MCF 10A (cell line): ENCODE data around the gene PTEN. TPM values are rescaled to one million over a fixed set of nuclear protein-coding genes. Genes with fewer than 3 reads are reported as not detected.
"Not testable (repeated sequence)": the region's sequence is repeated elsewhere in the genome, so short reads cannot be mapped to it uniquely, and the experiment has no call there.

Source experiments
- BruUV-seq: library from RNA; stranded (reverse); fragments of 400-500 nt; replicated peaks from 2 replicates; lab custom pipeline; 2021; lab: Mats Ljungman, UMichigan
- CTCF ChIA-PET: fragments of 300-600 bp; sonication (Branson Sonifier 250); formaldehyde crosslinking; extraction: SDS; loops from one replicate; lab custom pipeline; 2021; ENCODE audit warnings: antibody characterized with exemption, inconsistent platforms; lab: Yijun Ruan, JAX
- POLR2A ChIA-PET: fragments of 300-600, 350-650 bp; sonication (Branson Sonifier 250); formaldehyde crosslinking; extraction: SDS; loops from one replicate; lab custom pipeline; 2020; ENCODE audit warnings: antibody characterized with exemption, inconsistent platforms; lab: Yijun Ruan, JAX
- DNase-seq: peaks from one replicate; pipeline ENCODE4 v3.0.0-alpha.2; 2018; ENCODE audit not compliant: unreplicated experiment
- H3K27ac Mint-ChIP-seq: one replicate; pipeline ENCODE4 v1.8.0; 2022; ENCODE audit warnings: mild to moderate bottlenecking, low read depth, mixed read lengths; ENCODE audit not compliant: unreplicated experiment
- H3K27me3 Mint-ChIP-seq: one replicate; pipeline ENCODE4 v1.8.0; 2022; ENCODE audit warnings: mixed read lengths; ENCODE audit not compliant: insufficient read depth, unreplicated experiment
- H3K36me3 Mint-ChIP-seq: one replicate; pipeline ENCODE4 v1.8.0; 2022; ENCODE audit warnings: mild to moderate bottlenecking, moderate library complexity, mixed read lengths; ENCODE audit not compliant: insufficient read depth, unreplicated experiment
- H3K4me1 Mint-ChIP-seq: one replicate; pipeline ENCODE4 v1.8.0; 2022; ENCODE audit warnings: mixed read lengths; ENCODE audit not compliant: insufficient read depth, unreplicated experiment
- H3K4me3 Mint-ChIP-seq: one replicate; pipeline ENCODE4 v1.8.0; 2022; ENCODE audit warnings: mild to moderate bottlenecking, moderate library complexity, mixed read lengths; ENCODE audit not compliant: unreplicated experiment
- H3K9me3 Mint-ChIP-seq: one replicate; pipeline ENCODE4 v1.8.0; 2022; ENCODE audit warnings: mixed read lengths; ENCODE audit not compliant: unreplicated experiment
- intact Hi-C: fragments of 100-400 bp; cut with micrococcal nuclease; formaldehyde crosslinking; loops from 2 replicates; pipeline ENCODE4 v1.14.1; 2022
- total RNA-seq: library from RNA; stranded (reverse); gene quantifications from 2 replicates; pipeline ENCODE4 v1.2.3, GENCODE V29; 2022
- TF ChIP-seq, protein P1 (sequence below): fragments of 200-600 bp; IDR thresholded peaks from one replicate; pipeline ENCODE4 v1.8.0; 2022; ENCODE audit warnings: antibody characterized with exemption, mild to moderate bottlenecking; ENCODE audit not compliant: unreplicated experiment

PTEN gene
- total RNA-seq, 1 experiment from 2014 or later = 64.1 TPM

DNA sequence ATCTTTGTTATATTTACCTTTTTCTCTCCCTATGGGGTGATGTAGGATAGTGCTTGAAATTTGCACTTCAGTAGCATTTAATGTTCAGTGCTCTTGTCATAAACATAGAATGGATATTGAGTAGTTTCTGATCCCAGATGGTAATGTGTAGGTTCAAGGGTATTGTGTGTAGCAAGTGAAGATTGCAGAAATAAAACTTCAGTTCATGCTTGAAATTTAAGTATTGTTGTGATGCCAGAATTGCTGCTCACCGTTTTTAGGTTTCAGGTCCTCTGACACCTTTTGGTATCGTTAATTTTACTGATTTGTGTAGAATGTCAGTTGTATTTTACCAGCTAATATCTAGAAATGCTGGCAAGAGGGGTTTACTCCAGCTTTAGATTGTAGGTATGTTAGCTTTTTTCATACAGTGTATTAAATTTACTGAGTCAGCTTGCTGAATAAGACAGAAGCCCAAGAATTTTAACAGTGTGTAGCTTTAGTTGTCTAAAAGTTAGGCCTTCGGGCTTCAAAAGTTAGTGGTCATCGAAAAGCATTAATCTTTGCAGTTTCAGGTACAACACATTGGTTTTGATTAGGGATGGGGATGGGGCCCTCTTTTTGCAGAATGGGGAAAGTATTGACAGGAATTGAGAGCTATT, 1.9 kb downstream of the PTEN start:
- peak overlapping the region; percentile 87 for H3K4me3 Mint-ChIP-seq
- peaks cover 7% of the 10 kb centered on the region for H3K36me3 Mint-ChIP-seq
- DNase-seq = peak; percentile 38
- H3K9me3 Mint-ChIP-seq = no peaks in the 10 kb centered on the region
- no peaks in the 10 kb centered on the region for H3K27me3 Mint-ChIP-seq
- BruUV-seq = no TSS peak
- intact Hi-C loops = no loop called here
- H3K4me1 Mint-ChIP-seq = peaks cover 20% of the 10 kb centered on the region
- H3K27ac Mint-ChIP-seq = peak overlapping the region; percentile 75
- TF ChIP-seq, protein P1, sequence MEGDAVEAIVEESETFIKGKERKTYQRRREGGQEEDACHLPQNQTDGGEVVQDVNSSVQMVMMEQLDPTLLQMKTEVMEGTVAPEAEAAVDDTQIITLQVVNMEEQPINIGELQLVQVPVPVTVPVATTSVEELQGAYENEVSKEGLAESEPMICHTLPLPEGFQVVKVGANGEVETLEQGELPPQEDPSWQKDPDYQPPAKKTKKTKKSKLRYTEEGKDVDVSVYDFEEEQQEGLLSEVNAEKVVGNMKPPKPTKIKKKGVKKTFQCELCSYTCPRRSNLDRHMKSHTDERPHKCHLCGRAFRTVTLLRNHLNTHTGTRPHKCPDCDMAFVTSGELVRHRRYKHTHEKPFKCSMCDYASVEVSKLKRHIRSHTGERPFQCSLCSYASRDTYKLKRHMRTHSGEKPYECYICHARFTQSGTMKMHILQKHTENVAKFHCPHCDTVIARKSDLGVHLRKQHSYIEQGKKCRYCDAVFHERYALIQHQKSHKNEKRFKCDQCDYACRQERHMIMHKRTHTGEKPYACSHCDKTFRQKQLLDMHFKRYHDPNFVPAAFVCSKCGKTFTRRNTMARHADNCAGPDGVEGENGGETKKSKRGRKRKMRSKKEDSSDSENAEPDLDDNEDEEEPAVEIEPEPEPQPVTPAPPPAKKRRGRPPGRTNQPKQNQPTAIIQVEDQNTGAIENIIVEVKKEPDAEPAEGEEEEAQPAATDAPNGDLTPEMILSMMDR = no peak
- CTCF ChIA-PET = interaction anchor here (0.9 to 1.4 kb wide), 4 partner anchors 13 to 344 kb away, joined by 3 to 5 read pairs (median 4); no protein-coding TSS in a partner anchor
- POLR2A ChIA-PET = interaction anchor here (0.6 to 7.8 kb wide), 22 partner anchors 10 to 1125 kb away, joined by 3 to 192 read pairs (median 5); partner anchors contain the start of genes ATAD1 and FAS

GRCh38 chr10:87866412-87866974, 3.1 kb downstream of the PTEN start:
- POLR2A ChIA-PET = interaction anchor here (0.6 to 7.8 kb wide), 12 partner anchors 9 to 1124 kb away, joined by 3 to 192 read pairs (median 10); partner anchors contain the start of genes ATAD1 and FAS
- peak; percentile 19 for DNase-seq
- BruUV-seq = no TSS peak

GRCh38 chr10:87867453-87867852, 4.0 kb downstream of the PTEN start:
- peak overlapping the region; percentile 75 for H3K27ac Mint-ChIP-seq
- H3K27me3 Mint-ChIP-seq = no peaks in the 10 kb centered on the region
- intact Hi-C loops = no loop called here
- DNase-seq = peak; percentile 17
- CTCF ChIA-PET = interaction anchor here (0.7 kb wide), 1 partner anchor 423 kb away, joined by 3 read pairs; no protein-coding TSS in a partner anchor
- peaks cover 17% of the 10 kb centered on the region for H3K4me1 Mint-ChIP-seq
- peaks cover 12% of the 10 kb centered on the region for H3K36me3 Mint-ChIP-seq
- BruUV-seq = no TSS peak
- POLR2A ChIA-PET = interaction anchor here (1.0 to 1.1 kb wide), 3 partner anchors 12 to 1126 kb away, joined by 3 to 4 read pairs (median 4); no protein-coding TSS in a partner anchor
- no peaks in the 10 kb centered on the region for H3K9me3 Mint-ChIP-seq
- peak overlapping the region; percentile 87 for H3K4me3 Mint-ChIP-seq
- TF ChIP-seq, protein P1 = no peak

More at GRCh38 chr10:87866412-87866974, 3.1 kb downstream of the PTEN start:
- intact Hi-C loops = no loop called here
- Mint-ChIP-seq H3K27ac (peak overlapping the region; percentile 75), H3K4me3 (peak overlapping the region; percentile 87), H3K4me1 (peaks cover 19% of the 10 kb centered on the region), H3K27me3 (no peaks in the 10 kb centered on the region), H3K9me3 (no peaks in the 10 kb centered on the region), H3K36me3 (peaks cover 12% of the 10 kb centered on the region)
- TF ChIP-seq, protein P1 = no peak
- CTCF ChIA-PET = interaction anchor here (0.6 to 1.4 kb wide), 2 partner anchors 66 to 343 kb away, joined by 3 read pairs; no protein-coding TSS in a partner anchor

GRCh38 chr10:87868277-87868676, 4.9 kb downstream of the PTEN start:
- CTCF ChIA-PET = interaction anchor here (0.7 kb wide), 1 partner anchor 422 kb away, joined by 3 read pairs; no protein-coding TSS in a partner anchor
- H3K9me3 Mint-ChIP-seq = no peaks in the 10 kb centered on the region

GRCh38 chr10:87869139-87869538, 5.7 kb downstream of the PTEN start:
- ChIA-PET CTCF (interaction anchor here (0.6 to 1.0 kb wide), 3 partner anchors 7 to 941 kb away, joined by 3 read pairs; no protein-coding TSS in a partner anchor), POLR2A (interaction anchor here (0.9 to 2.7 kb wide), 5 partner anchors 26 to 517 kb away, joined by 3 to 15 read pairs (median 5); partner anchors contain the start of gene ATAD1)
- intact Hi-C loops, H3K27me3 Mint-ChIP-seq, H3K9me3 Mint-ChIP-seq, H3K27ac Mint-ChIP-seq, BruUV-seq: not testable (repeated sequence)
- peaks cover 18% of the 10 kb centered on the region for H3K36me3 Mint-ChIP-seq
- H3K4me3 Mint-ChIP-seq = peak overlapping the region; percentile 87
- peak; percentile 27 for DNase-seq
- peaks cover 22% of the 10 kb centered on the region for H3K4me1 Mint-ChIP-seq

More at GRCh38 chr10:87868277-87868676, 4.9 kb downstream of the PTEN start:
- TF ChIP-seq, protein P1 = no peak
- Mint-ChIP-seq H3K4me3 (peak overlapping the region; percentile 87), H3K27ac (no peak overlapping the region), H3K27me3 (no peaks in the 10 kb centered on the region), H3K36me3 (peaks cover 18% of the 10 kb centered on the region), H3K4me1 (peaks cover 17% of the 10 kb centered on the region)
- peak; percentile 30 for DNase-seq
- intact Hi-C loops = no loop called here
- BruUV-seq = no TSS peak
- POLR2A ChIA-PET = interaction anchor here (0.7 to 2.7 kb wide), 12 partner anchors 12 to 1125 kb away, joined by 3 to 15 read pairs (median 4); partner anchors contain the start of gene ATAD1
